SJSA1 (cell line): Measurements from ENCODE around the gene IL15RA. TPM values are rescaled to one million over a fixed set of nuclear protein-coding genes. Genes with fewer than 3 reads are reported as not detected.
A peak's percentile ranks its signal among the peaks of the same experiment; 100 is the strongest.

Source experiments
- DNase-seq, 2 experiments: peaks; one replicate each; pipeline ENCODE4 v3.0.0-alpha.2; 2015 to 2020; ENCODE audit warnings: low spot score in 2 of 2, low read depth in 1 of 2
- H3K27ac ChIP-seq: fragments of 250-450 bp; sonication (Bioruptor Pico); 2 replicates; pipeline ENCODE4 v1.5.1; 2020; ENCODE audit warnings: mild to moderate bottlenecking, moderate library complexity
- H3K27me3 ChIP-seq: fragments of 250-450 bp; sonication (Bioruptor Pico); replicated peaks from 2 replicates; pipeline ENCODE4 v1.5.1; 2020; ENCODE audit warnings: mild to moderate bottlenecking, moderate library complexity
- H3K36me3 ChIP-seq: fragments of 250-450 bp; sonication (Bioruptor Pico); 2 replicates; pipeline ENCODE4 v1.5.1; 2020; ENCODE audit warnings: mild to moderate bottlenecking
- H3K4me1 ChIP-seq: fragments of 250-450 bp; sonication (Bioruptor Pico); replicated peaks from 2 replicates; pipeline ENCODE4 v1.6.1; 2021; ENCODE audit warnings: mild to moderate bottlenecking
- H3K4me3 ChIP-seq: fragments of 250-450 bp; sonication (Bioruptor Pico); 2 replicates; pipeline ENCODE4 v1.5.1; 2020; ENCODE audit warnings: mild to moderate bottlenecking
- H3K9me3 ChIP-seq: fragments of 250-450 bp; sonication (Bioruptor Pico); replicated peaks from 2 replicates; pipeline ENCODE4 v1.5.1; 2020; ENCODE audit warnings: mild to moderate bottlenecking
- total RNA-seq: library from RNA; depleted of rRNA; stranded (reverse); fragments of >200 nt; shearing (Covaris generic); gene quantifications from 2 replicates; pipeline ENCODE4 v1.2.3, GENCODE V29; 2014

Gene IL15RA
- total RNA-seq, 1 experiment from 2014 or later, result 1.1 TPM

- Histone ChIP-seq H3K9me3 (no peaks in the 10 kb centered on the region), H3K36me3 (no peaks in the 10 kb centered on the region), H3K27me3 (0 out of 2 replicates have a peak, but pooled peaks cover 2% of the 10 kb centered on the region), H3K27ac (no peak overlapping the region), H3K4me1 (no peaks in the 10 kb centered on the region), H3K4me3 (no peak overlapping the region)
- peak in 1 of 2 experiments; percentile 23 for DNase-seq
These were observed 17.7 kb downstream of the IL15RA start for GRCh38 chr10:5959581-5960069.

DNA sequence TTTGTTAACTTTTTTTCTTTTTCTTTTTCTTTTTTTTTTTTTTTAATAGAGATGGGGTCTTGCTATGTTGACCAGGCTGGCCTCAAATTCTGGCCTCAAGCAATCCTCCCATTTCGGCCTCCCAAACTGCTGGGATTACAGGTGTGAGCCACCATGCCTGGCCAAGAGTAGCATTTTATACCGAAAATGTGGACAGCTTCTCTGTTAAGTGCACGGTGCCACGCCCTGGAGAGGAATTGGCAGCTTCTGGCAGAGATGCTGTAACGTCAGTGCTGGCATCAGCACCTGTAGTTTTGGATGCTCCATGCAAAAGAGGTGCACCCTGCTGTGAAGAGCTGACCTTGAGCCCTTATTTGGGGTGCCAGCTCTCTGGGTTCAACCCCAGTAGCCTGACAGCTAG lies 18.2 kb downstream of the IL15RA start:
- Histone ChIP-seq H3K36me3 (no peaks in the 10 kb centered on the region), H3K4me3 (no peak overlapping the region), H3K4me1 (no peaks in the 10 kb centered on the region), H3K27me3 (0 out of 2 replicates have a peak, but pooled peaks cover 2% of the 10 kb centered on the region), H3K27ac (no peak overlapping the region), H3K9me3 (no peaks in the 10 kb centered on the region)
- DNase-seq, result peak in 1 of 2 experiments; percentile 9

DNA sequence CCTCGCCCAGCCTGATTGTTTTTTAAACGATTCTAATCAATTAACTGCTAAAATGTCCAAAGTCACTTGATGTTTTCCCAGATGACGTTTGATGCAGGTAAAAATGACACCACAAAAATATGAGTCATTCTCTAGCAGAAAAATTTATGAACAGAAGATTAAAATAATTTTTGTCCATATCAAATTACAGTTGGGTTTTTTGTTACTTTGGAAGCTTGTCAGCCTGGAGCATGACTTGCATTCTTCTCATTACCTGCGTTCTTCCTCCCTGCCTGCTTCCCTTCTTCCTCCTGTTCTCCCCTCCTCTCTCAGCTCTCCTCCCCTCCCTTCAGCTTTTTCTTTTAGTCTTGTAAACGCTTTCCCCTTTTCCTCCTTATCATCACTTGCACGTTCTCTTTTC lies 18.7 kb downstream of the IL15RA start:
- no peak for DNase-seq
- no peak overlapping the region for H3K4me3 ChIP-seq
- H3K27me3 ChIP-seq, result 0 out of 2 replicates have a peak, but pooled peaks cover 2% of the 10 kb centered on the region
- H3K27ac ChIP-seq, result no peak overlapping the region
- no peaks in the 10 kb centered on the region for H3K36me3 ChIP-seq
- H3K4me1 ChIP-seq, result no peaks in the 10 kb centered on the region
- H3K9me3 ChIP-seq, result no peaks in the 10 kb centered on the region

- H3K4me3 ChIP-seq, result no peak overlapping the region
- DNase-seq, result no peak
- H3K9me3 ChIP-seq, result no peaks in the 10 kb centered on the region
- H3K4me1 ChIP-seq, result no peaks in the 10 kb centered on the region
- H3K36me3 ChIP-seq, result no peaks in the 10 kb centered on the region
- no peak overlapping the region for H3K27ac ChIP-seq
- 0 out of 2 replicates have a peak, but pooled peaks cover 2% of the 10 kb centered on the region for H3K27me3 ChIP-seq
These were observed 19.3 kb downstream of the IL15RA start for GRCh38 chr10:5958077-5958476.

DNA sequence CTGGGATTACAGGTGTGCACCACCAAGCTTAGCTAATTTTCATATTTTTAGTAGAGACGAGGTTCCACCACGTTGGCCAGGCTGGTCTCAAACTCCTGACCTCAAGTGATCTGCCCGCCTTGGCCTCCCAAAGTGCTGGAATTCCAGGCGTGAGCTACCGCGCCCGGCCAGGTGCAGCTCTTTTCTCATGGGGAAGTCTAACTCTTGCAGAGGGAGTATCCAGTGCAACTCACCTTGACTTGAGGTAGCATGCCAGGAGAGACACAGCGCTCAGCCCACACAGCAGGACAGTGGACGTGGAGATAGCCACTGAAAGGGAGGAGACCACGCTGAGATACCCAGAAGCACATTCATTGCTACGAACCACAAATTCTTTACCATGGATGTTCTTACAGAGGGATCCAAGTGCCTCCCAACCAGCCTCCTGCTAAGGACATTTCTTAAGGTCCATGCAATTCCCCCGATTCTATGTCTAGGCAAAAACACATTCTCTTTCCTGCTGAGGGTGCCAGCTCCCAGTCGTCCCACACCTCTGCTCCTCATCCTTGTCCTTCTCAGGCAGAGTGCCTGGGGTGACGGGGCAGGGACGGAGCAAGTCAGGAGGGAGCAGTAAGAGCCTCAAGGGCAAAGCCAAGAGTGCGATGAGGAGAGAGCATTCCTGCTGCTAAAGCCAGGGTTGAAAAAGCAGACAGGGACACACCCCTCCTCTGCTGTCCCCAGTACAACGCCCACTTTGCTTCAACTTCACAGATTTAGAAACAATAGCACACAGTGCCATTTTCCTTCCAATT lies 21.0 kb downstream of the IL15RA start:
- Histone ChIP-seq H3K27me3 (0 out of 2 replicates have a peak, but pooled peaks cover 2% of the 10 kb centered on the region), H3K4me3 (no peak overlapping the region), H3K9me3 (no peaks in the 10 kb centered on the region), H3K27ac (no peak overlapping the region), H3K36me3 (no peaks in the 10 kb centered on the region), H3K4me1 (no peaks in the 10 kb centered on the region)
- DNase-seq, result no peak

DNA sequence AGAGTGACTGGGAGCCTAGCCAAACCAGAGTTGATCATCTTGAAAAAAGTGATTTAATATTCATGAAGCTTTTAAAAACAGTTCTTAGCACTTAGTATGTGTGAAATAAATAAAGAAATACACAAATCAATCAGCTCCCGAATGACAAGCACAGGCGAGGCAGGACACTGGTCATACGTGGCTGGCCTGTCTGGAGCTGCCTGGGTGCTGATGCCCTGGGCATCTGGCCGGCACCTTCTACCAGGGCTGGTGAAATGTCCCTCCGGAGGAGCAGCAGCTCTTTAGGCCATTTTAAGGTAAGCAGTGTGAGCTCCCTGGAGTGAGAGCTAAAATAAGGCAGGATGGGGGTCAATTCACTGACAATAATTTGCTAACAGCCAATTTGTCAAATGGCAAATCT lies 23.7 kb downstream of the IL15RA start:
- DNase-seq, result no peak
- 0 out of 2 replicates have a peak, but pooled peaks cover under 1% of the 10 kb centered on the region for H3K27me3 ChIP-seq
- no peaks in the 10 kb centered on the region for H3K36me3 ChIP-seq
- H3K4me1 ChIP-seq, result no peaks in the 10 kb centered on the region
- H3K27ac ChIP-seq, result no peak overlapping the region
- no peaks in the 10 kb centered on the region for H3K9me3 ChIP-seq
- H3K4me3 ChIP-seq, result no peak overlapping the region

DNA sequence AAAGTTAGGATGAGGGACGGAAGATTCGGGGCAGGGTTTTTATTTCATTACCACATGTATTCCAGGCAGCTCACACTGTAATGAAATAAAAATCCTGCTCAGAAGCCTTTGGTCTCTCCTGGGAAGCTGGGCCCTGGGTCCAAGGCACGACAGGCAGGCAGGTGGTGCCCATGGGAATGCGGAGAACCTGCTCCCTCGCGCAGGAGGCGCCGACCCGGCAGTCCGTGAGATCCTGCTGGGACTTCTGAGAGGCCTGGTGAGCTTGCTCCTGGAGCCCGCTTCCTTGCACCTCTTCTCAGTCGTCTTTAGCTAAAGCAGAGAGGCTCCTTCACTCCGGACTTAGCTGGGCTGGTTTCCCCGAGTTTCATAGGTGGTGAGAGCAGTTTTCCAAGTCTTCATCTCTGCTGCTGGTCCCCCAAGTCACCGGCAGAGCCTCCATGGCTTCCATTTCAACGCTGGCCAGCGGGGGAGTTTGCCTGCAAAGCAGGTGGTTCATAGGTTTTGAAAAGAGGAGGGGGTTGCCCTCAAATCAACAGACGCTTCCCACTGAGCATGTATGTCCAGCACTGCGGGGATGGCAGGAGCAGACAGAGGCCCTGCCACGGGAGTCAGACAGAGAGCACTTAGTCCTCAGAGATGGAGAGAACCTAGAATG lies 24.5 kb downstream of the IL15RA start:
- Histone ChIP-seq H3K27me3 (no peaks in the 10 kb centered on the region), H3K36me3 (no peaks in the 10 kb centered on the region), H3K27ac (no peak overlapping the region), H3K4me3 (no peak overlapping the region), H3K9me3 (no peaks in the 10 kb centered on the region), H3K4me1 (no peaks in the 10 kb centered on the region)
- DNase-seq, result no peak

GRCh38 chr10:5951721-5952407 lies 25.5 kb downstream of the IL15RA start:
- Histone ChIP-seq H3K4me3 (no peak overlapping the region), H3K27me3 (no peaks in the 10 kb centered on the region), H3K9me3 (no peaks in the 10 kb centered on the region), H3K4me1 (no peaks in the 10 kb centered on the region), H3K27ac (no peak overlapping the region), H3K36me3 (no peaks in the 10 kb centered on the region)
- no peak for DNase-seq

GRCh38 chr10:5951167-5951711 lies 26.1 kb downstream of the IL15RA start:
- Histone ChIP-seq H3K9me3 (no peaks in the 10 kb centered on the region), H3K27me3 (no peaks in the 10 kb centered on the region), H3K4me3 (no peak overlapping the region), H3K27ac (no peak overlapping the region), H3K36me3 (no peaks in the 10 kb centered on the region), H3K4me1 (peaks cover 2% of the 10 kb centered on the region)
- DNase-seq, result no peak

DNA sequence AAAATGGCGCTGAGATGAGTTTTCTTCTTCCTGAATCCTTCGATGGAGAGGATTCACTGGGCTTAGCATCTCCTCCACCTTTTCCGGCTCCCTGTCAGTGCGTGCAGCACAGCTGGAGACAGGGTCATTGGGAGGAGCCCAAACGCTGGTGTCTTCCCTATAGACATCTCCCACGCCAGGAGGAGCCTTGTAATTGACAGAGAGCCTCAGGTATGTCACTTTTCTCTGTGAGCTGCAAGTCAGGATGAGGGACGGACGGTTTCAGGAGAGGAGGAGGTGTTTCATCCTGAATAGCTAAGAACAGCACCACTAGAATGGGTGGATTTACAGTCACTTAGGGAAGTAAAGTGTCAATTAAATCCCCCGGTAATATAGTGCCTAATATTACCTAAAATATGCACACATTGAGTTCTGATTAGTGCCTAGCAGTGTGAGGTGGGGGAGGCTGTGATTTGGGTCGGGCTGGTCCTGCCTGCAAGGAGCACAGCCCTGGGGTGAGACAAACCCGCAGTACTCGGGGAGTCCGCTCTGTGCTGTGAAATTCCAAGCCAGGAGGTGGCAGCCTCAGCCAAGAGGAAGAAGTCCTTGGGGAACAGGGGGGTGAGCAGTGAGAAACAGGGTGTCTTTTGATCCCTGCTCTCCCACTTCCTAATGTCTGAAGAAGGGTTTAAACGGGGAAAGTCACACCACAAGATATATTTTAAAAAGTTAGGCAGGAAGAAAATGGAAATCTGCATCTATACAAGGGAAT lies 28.2 kb downstream of the IL15RA start:
- no peaks in the 10 kb centered on the region for H3K9me3 ChIP-seq
- peak in 1 of 2 experiments; percentile 11 for DNase-seq
- H3K27ac ChIP-seq, result no peak overlapping the region
- H3K4me3 ChIP-seq, result no peak overlapping the region
- H3K27me3 ChIP-seq, result no peaks in the 10 kb centered on the region
- H3K36me3 ChIP-seq, result no peaks in the 10 kb centered on the region
- H3K4me1 ChIP-seq, result peaks cover 23% of the 10 kb centered on the region

GRCh38 chr10:5948208-5948585 lies 29.1 kb downstream of the IL15RA start:
- Histone ChIP-seq H3K4me3 (no peak overlapping the region), H3K36me3 (no peaks in the 10 kb centered on the region), H3K4me1 (peaks cover 24% of the 10 kb centered on the region), H3K9me3 (no peaks in the 10 kb centered on the region), H3K27me3 (no peaks in the 10 kb centered on the region), H3K27ac (no peak overlapping the region)
- no peak for DNase-seq

DNA sequence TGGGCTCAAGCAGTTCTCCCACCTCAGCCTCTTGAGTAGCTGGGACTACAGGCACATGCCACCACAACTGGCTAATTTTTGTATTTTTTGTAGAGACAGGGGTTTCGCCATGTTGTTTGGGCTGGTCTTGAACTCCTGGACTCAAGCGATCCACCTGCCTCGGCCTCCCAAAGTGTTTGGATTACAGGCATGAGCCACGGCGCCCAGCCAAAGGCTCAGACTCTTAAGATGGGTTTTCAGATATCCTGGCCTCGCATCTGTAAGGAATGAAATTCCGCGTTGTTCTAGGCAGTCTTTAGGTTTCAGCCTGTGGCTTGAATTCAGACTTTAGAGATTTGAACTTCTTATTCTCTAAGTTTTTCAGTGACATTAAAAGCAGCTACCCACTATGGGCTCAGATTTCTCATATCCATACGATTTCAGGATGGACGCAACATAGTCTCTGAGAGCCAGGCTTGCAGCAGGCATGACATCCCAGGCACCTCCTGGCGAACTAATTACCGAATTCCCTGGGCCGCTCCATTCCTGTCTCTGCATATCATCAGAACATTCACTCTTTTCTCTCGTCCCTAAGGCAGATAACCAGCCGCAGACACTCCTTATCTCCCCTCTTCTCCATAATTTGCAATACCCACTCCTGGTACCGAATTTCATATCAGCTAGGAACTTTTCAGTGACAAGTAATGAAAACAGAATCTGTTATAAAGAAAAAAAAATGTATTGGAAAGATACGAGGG lies 29.7 kb downstream of the IL15RA start:
- no peaks in the 10 kb centered on the region for H3K36me3 ChIP-seq
- H3K4me3 ChIP-seq, result no peak overlapping the region
- no peak for DNase-seq
- H3K27ac ChIP-seq, result no peak overlapping the region
- peaks cover 24% of the 10 kb centered on the region for H3K4me1 ChIP-seq
- no peaks in the 10 kb centered on the region for H3K27me3 ChIP-seq
- H3K9me3 ChIP-seq, result no peaks in the 10 kb centered on the region
